Neural cell (in vitro differentiated cells): Measurements from ENCODE around the gene ZNF230. TPM values are rescaled to one million over a fixed set of nuclear protein-coding genes. Genes with fewer than 3 reads are reported as not detected.

Source experiments
- H2AFZ ChIP-seq: fragments of 200-600, 300-800 bp; sonication (generic), shearing (Covaris generic); 2 replicates; pipeline ENCODE4 v1.6.0; 2014; ENCODE audit warnings: low read depth, mild to moderate bottlenecking, antibody characterized with exemption, low read length, moderate library complexity
- H3F3A ChIP-seq: fragments of 200-600 bp; shearing (Covaris generic); 2 replicates; pipeline ENCODE4 v1.6.1; 2016; ENCODE audit warnings: mild to moderate bottlenecking, moderate library complexity, mixed read lengths, antibody characterized with exemption, low read length; ENCODE audit not compliant: insufficient read depth, poor library complexity, severe bottlenecking
- H3K27ac ChIP-seq: fragments of 200-600, 300-800 bp; sonication (generic), shearing (Covaris generic); 2 replicates; pipeline ENCODE4 v1.5.1; 2014; ENCODE audit warnings: mild to moderate bottlenecking, low read length, moderate library complexity
- H3K27me3 ChIP-seq: fragments of 300-800, 200-600 bp; sonication (generic), shearing (Covaris generic); 2 replicates; pipeline ENCODE4 v1.6.0; 2014; ENCODE audit warnings: mild to moderate bottlenecking, low read depth, low read length, moderate library complexity; ENCODE audit not compliant: insufficient read depth
- H3K36me3 ChIP-seq: fragments of 300-800, 200-600 bp; sonication (generic), shearing (Covaris generic); 2 replicates; pipeline ENCODE4 v1.5.1; 2014; ENCODE audit warnings: mild to moderate bottlenecking, antibody characterized with exemption, low read length, moderate library complexity; ENCODE audit not compliant: insufficient read depth
- H3K4me2 ChIP-seq: fragments of 300-800, 200-600 bp; sonication (generic), shearing (Covaris generic); 2 replicates; pipeline ENCODE4 v1.6.0; 2014; ENCODE audit warnings: mild to moderate bottlenecking, low read length
- H3K4me3 ChIP-seq: fragments of 300-800, 200-600 bp; sonication (generic), shearing (Covaris generic); 2 replicates; pipeline ENCODE4 v1.5.1; 2014; ENCODE audit warnings: mild to moderate bottlenecking, low read length, moderate library complexity
- H3K79me2 ChIP-seq: fragments of 200-600 bp; shearing (Covaris generic); replicated peaks from 2 replicates; pipeline ENCODE4 v1.6.0; 2014; ENCODE audit warnings: mild to moderate bottlenecking, low read length, moderate library complexity; ENCODE audit not compliant: insufficient read depth
- H3K9ac ChIP-seq: fragments of 300-800, 200-600 bp; sonication (generic), shearing (Covaris generic); 2 replicates; pipeline ENCODE4 v1.6.1; 2016; ENCODE audit warnings: mild to moderate bottlenecking, low read length, mixed read lengths
- H3K9me2 ChIP-seq: fragments of 200-600 bp; shearing (Covaris generic); 2 replicates; pipeline ENCODE4 v1.6.1; 2016; ENCODE audit warnings: mild to moderate bottlenecking, low read length, mixed read lengths; ENCODE audit not compliant: insufficient read depth
- H3K9me3 ChIP-seq: fragments of 200-600, 300-800 bp; sonication (generic), shearing (Covaris generic); 2 replicates; pipeline ENCODE4 v1.6.1; 2016; ENCODE audit warnings: mild to moderate bottlenecking, mixed run types, low read length, moderate library complexity, mixed read lengths
- H4K20me1 ChIP-seq: fragments of 200-600 bp; shearing (Covaris generic); 2 replicates; pipeline ENCODE4 v1.6.1; 2016; ENCODE audit warnings: mild to moderate bottlenecking, mixed run types; ENCODE audit not compliant: insufficient read depth
- EZH2 ChIP-seq: fragments of 200-600, 300-800 bp; shearing (Covaris generic), sonication (generic); IDR thresholded peaks from 2 replicates; pipeline ENCODE4 v1.6.1; 2014; ENCODE audit warnings: antibody characterized with exemption, low read length, borderline replicate concordance, mild to moderate bottlenecking; ENCODE audit not compliant: insufficient read depth, poor library complexity, severe bottlenecking
- MXI1 ChIP-seq: fragments of 450-650 bp; conservative IDR thresholded peaks from 2 replicates; pipeline ENCODE4 v1.6.1; 2014; ENCODE audit warnings: antibody characterized with exemption, mild to moderate bottlenecking; ENCODE audit not compliant: poor library complexity, severe bottlenecking
- POLR2AphosphoS5 ChIP-seq: IDR thresholded peaks from 2 replicates; pipeline ENCODE4 v1.6.1; 2012
- RAD21 ChIP-seq: fragments of 450-650 bp; conservative IDR thresholded peaks from 2 replicates; pipeline ENCODE4 v1.6.1; 2014; ENCODE audit warnings: antibody characterized with exemption, mild to moderate bottlenecking, moderate library complexity
- REST ChIP-seq: IDR thresholded peaks from 2 replicates; pipeline ENCODE4 v1.6.1; 2012; ENCODE audit warnings: borderline replicate concordance
- SMC3 ChIP-seq: fragments of 450-650 bp; conservative IDR thresholded peaks from 2 replicates; pipeline ENCODE4 v1.6.1; 2014; ENCODE audit warnings: antibody characterized with exemption, mild to moderate bottlenecking, moderate library complexity; ENCODE audit not compliant: poor library complexity
- TAF1 ChIP-seq: IDR thresholded peaks from 2 replicates; pipeline ENCODE4 v1.6.1; 2012; ENCODE audit warnings: low read depth
- polyA plus RNA-seq: library from polyadenylated mRNA; depleted of rRNA; stranded (reverse); fragments of >200 nt; gene quantifications from 2 replicates; pipeline ENCODE4 v1.2.3, GENCODE V29; 2014
- TF ChIP-seq, protein P1 (sequence below): fragments of 450-650 bp; IDR thresholded peaks from 2 replicates; pipeline ENCODE4 v1.5.1; 2014; ENCODE audit warnings: antibody characterized with exemption, mild to moderate bottlenecking, moderate library complexity; ENCODE audit not compliant: poor library complexity, severe bottlenecking

Gene ZNF230
- polyA plus RNA-seq, 1 donor from 2014 or later, result 6.7 TPM

DNA sequence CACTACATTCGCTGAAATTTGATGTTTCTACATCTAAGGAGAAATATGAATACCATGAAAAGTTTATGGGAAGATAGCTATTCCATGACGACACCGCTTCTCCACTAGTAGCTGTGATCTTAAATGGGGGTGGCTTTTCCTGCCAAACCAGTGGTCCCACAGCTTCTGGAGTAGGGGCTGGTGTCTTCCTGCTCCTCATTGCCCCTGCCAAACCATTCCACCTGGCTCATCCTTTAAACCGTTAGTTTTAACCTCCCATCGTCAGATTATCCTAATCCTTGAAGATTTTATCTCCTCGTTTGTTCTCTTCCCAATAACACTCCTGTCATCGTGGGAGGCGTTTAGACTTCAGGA, 568 bp upstream of the ZNF230 start:
- Histone ChIP-seq H3F3A (no peaks in the 10 kb centered on the region), H3K9me2 (no peaks in the 10 kb centered on the region), H3K9ac (peak overlapping the region; percentile 62), H3K79me2 (peaks cover 8% of the 10 kb centered on the region), H3K4me2 (peak overlapping the region; percentile 59), H3K9me3 (no peaks in the 10 kb centered on the region), H3K27me3 (no peaks in the 10 kb centered on the region), H3K36me3 (peaks cover 3% of the 10 kb centered on the region), H3K4me3 (peak overlapping the region; percentile 77), H4K20me1 (no peaks in the 10 kb centered on the region), H2AFZ (peak overlapping the region; percentile 65), H3K27ac (no peak overlapping the region)
- TF ChIP-seq EZH2 (no peak), POLR2AphosphoS5 (no peak), MXI1 (no peak), REST (no peak), RAD21 (no peak), TAF1 (no peak), SMC3 (no peak)
- TF ChIP-seq, protein P1, sequence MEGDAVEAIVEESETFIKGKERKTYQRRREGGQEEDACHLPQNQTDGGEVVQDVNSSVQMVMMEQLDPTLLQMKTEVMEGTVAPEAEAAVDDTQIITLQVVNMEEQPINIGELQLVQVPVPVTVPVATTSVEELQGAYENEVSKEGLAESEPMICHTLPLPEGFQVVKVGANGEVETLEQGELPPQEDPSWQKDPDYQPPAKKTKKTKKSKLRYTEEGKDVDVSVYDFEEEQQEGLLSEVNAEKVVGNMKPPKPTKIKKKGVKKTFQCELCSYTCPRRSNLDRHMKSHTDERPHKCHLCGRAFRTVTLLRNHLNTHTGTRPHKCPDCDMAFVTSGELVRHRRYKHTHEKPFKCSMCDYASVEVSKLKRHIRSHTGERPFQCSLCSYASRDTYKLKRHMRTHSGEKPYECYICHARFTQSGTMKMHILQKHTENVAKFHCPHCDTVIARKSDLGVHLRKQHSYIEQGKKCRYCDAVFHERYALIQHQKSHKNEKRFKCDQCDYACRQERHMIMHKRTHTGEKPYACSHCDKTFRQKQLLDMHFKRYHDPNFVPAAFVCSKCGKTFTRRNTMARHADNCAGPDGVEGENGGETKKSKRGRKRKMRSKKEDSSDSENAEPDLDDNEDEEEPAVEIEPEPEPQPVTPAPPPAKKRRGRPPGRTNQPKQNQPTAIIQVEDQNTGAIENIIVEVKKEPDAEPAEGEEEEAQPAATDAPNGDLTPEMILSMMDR, result no peak

DNA sequence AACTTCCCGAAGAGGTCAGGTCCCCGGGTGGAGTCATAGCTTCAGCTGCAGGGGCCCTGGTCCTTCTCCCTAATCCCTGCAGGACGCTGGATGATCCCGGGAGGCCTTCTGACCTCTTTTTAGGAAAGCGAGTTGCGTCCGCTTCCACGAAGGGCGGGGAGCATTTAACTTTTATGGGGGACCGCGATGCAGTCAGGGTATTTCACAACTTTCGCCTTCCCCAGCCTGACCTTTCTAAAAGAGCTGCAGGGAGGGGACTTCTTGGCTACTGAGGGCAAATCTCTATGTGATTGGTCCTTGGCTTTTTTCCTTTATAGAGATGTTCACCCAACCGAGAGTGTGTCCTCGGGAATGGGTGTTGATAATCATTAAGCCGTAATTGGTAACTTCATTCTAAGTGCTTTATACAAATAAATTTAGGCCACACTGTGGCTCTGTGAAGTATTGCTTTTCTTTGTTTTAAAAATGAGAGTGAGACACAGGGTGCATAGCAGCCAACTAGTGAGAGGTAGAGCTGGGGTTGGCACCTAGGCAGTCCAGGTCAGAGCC, 778 bp downstream of the ZNF230 start:
- no peaks in the 10 kb centered on the region for H4K20me1 ChIP-seq
- H2AFZ ChIP-seq, result peak overlapping the region; percentile 56
- peaks cover 8% of the 10 kb centered on the region for H3K79me2 ChIP-seq
- H3F3A ChIP-seq, result no peaks in the 10 kb centered on the region
- peaks cover 14% of the 10 kb centered on the region for H3K36me3 ChIP-seq
- TF ChIP-seq, protein P1, result peak; percentile 20
- TF ChIP-seq SMC3, result no peak
- H3K4me3 ChIP-seq, result peak overlapping the region; percentile 77
- H3K27ac ChIP-seq, result no peak overlapping the region
- peak overlapping the region; percentile 69 for H3K4me2 ChIP-seq
- H3K27me3 ChIP-seq, result no peaks in the 10 kb centered on the region
- H3K9me2 ChIP-seq, result no peaks in the 10 kb centered on the region
- no peaks in the 10 kb centered on the region for H3K9me3 ChIP-seq
- H3K9ac ChIP-seq, result peak overlapping the region; percentile 62
